Liver (tissue), 9 donors: ENCODE data around the gene SUGCT. TPM values are rescaled to one million over a fixed set of nuclear protein-coding genes. Genes with fewer than 3 reads are reported as not detected.
A peak's percentile ranks its signal among the peaks of the same experiment; 100 is the strongest.

Source experiments
- DNase-seq: peaks from one replicate; pipeline ENCODE4 v3.0.0-alpha.2; 2017; ENCODE audit warnings: low spot score
- H3K27ac ChIP-seq, 2 donors: one replicate each; pipeline ENCODE4 v1.7.0; 2013; ENCODE audit warnings: inconsistent platforms in 2 of 2, low read length in 2 of 2, control low read depth in 1 of 2, low read depth in 1 of 2, mild to moderate bottlenecking in 1 of 2
- H3K27me3 ChIP-seq, 4 donors: one replicate each; pipeline versions ENCODE4 v1.6.1 to v1.7.0; 2013; ENCODE audit warnings: low read length in 3 of 4, inconsistent platforms in 1 of 4, mild to moderate bottlenecking in 1 of 4, moderate library complexity in 1 of 4; ENCODE audit not compliant: control insufficient read depth in 4 of 4, insufficient read depth in 4 of 4
- H3K36me3 ChIP-seq, 4 donors: one replicate each; pipeline versions ENCODE4 v1.6.1 to v1.7.0; 2013; ENCODE audit warnings: low read length in 3 of 4, mild to moderate bottlenecking in 3 of 4, low read depth in 1 of 4, moderate library complexity in 1 of 4; ENCODE audit not compliant: control insufficient read depth in 4 of 4, insufficient read depth in 3 of 4
- H3K4me1 ChIP-seq, 4 donors: one replicate each; pipeline versions ENCODE4 v1.6.1 to v1.7.0; 2013; ENCODE audit warnings: low read length in 3 of 4, mild to moderate bottlenecking in 3 of 4, moderate library complexity in 1 of 4; ENCODE audit not compliant: control insufficient read depth in 4 of 4, insufficient read depth in 4 of 4
- H3K4me3 ChIP-seq, 3 donors: one replicate each; pipeline versions ENCODE4 v1.6.1 to v1.7.0; 2013; ENCODE audit warnings: low read length in 3 of 3, control low read depth in 1 of 3, low read depth in 1 of 3, mild to moderate bottlenecking in 1 of 3
- H3K9ac ChIP-seq, 2 donors: one replicate each; pipeline ENCODE4 v1.7.0; 2013; ENCODE audit warnings: low read length in 2 of 2, mild to moderate bottlenecking in 2 of 2, moderate library complexity in 2 of 2, control low read depth in 1 of 2, low read depth in 1 of 2
- H3K9me3 ChIP-seq, 4 donors: one replicate each; pipeline versions ENCODE4 v1.6.1 to v1.7.0; 2013; ENCODE audit warnings: low read length in 3 of 4; ENCODE audit not compliant: control insufficient read depth in 4 of 4
- ATF3 ChIP-seq: IDR thresholded peaks from 2 replicates; pipeline ENCODE4 v1.6.1; 2016; ENCODE audit warnings: antibody characterized with exemption
- CTCF ChIP-seq: fragments of 150-350 bp; IDR thresholded peaks from 2 replicates; pipeline ENCODE4 v1.5.1; 2017; ENCODE audit warnings: improper control_type of control experiment, low read depth, low read length; ENCODE audit not compliant: missing input control
- EGR1 ChIP-seq, 2 donors: IDR thresholded peaks; 2 replicates each; pipeline ENCODE4 v1.6.1; 2016 to 2018; ENCODE audit warnings: antibody characterized with exemption in 2 of 2, low read depth in 2 of 2
- FOXA1 ChIP-seq: IDR thresholded peaks from 2 replicates; pipeline ENCODE4 v1.6.1; 2016; ENCODE audit warnings: antibody characterized with exemption
- FOXA2 ChIP-seq: IDR thresholded peaks from 2 replicates; pipeline ENCODE4 v1.6.1; 2016; ENCODE audit warnings: antibody characterized with exemption
- GABPA ChIP-seq, 2 donors: IDR thresholded peaks in 1 of 2; conservative IDR thresholded peaks in 1 of 2; 2 replicates each; pipeline ENCODE4 v1.6.1; 2016; ENCODE audit warnings: antibody characterized with exemption in 2 of 2, mild to moderate bottlenecking in 1 of 2, moderate library complexity in 1 of 2
- HNF4A ChIP-seq, 2 donors: conservative IDR thresholded peaks; 2 replicates each; pipeline ENCODE4 v1.6.1; 2016; ENCODE audit warnings: antibody characterized with exemption in 2 of 2, mild to moderate bottlenecking in 2 of 2
- HNF4G ChIP-seq: IDR thresholded peaks from 2 replicates; pipeline ENCODE4 v1.6.1; 2016; ENCODE audit warnings: antibody characterized with exemption
- JUND ChIP-seq, 2 donors: IDR thresholded peaks; 2 replicates each; pipeline ENCODE4 v1.6.1; 2016; ENCODE audit warnings: antibody characterized with exemption in 2 of 2
- MAX ChIP-seq: IDR thresholded peaks from 2 replicates; pipeline ENCODE4 v1.6.1; 2016; ENCODE audit warnings: antibody characterized with exemption
- NR2F2 ChIP-seq: IDR thresholded peaks from 2 replicates; pipeline ENCODE4 v1.6.1; 2016; ENCODE audit warnings: antibody characterized with exemption
- RAD21 ChIP-seq, 2 donors: IDR thresholded peaks; 2 replicates each; pipeline ENCODE4 v1.6.1; 2016; ENCODE audit warnings: antibody characterized with exemption in 2 of 2, mild to moderate bottlenecking in 2 of 2
- REST ChIP-seq: IDR thresholded peaks from 2 replicates; pipeline ENCODE4 v1.6.1; 2016; ENCODE audit warnings: antibody characterized with exemption, mild to moderate bottlenecking
- RXRA ChIP-seq, 2 donors: IDR thresholded peaks; 2 replicates each; pipeline ENCODE4 v1.6.1; 2017 to 2018; ENCODE audit warnings: antibody characterized with exemption in 2 of 2, mild to moderate bottlenecking in 1 of 2
- SP1 ChIP-seq: IDR thresholded peaks from 2 replicates; pipeline ENCODE4 v1.6.1; 2018; ENCODE audit warnings: antibody characterized with exemption, mild to moderate bottlenecking
- TAF1 ChIP-seq: conservative IDR thresholded peaks from 2 replicates; pipeline ENCODE4 v1.6.1; 2016; ENCODE audit warnings: antibody characterized with exemption, mild to moderate bottlenecking
- YY1 ChIP-seq: IDR thresholded peaks from 2 replicates; pipeline ENCODE4 v1.6.1; 2016; ENCODE audit warnings: antibody characterized with exemption, mild to moderate bottlenecking
- ZBTB33 ChIP-seq: IDR thresholded peaks from 2 replicates; pipeline ENCODE4 v1.6.1; 2016; ENCODE audit warnings: antibody characterized with exemption
- WGBS: extraction: QIAGEN DNeasy Blood & Tissue Kit; methylation state at CpG from one replicate; pipeline ENCODE4 v1.1.7; 2013; 5-methylcytosine and 5-hydroxymethylcytosine counted together
- polyA plus RNA-seq, 2 donors: library from polyadenylated mRNA; stranded (reverse) in 1 of 2; unstranded in 1 of 2; fragments of 200-250 nt in 1 of 2; fragments of >200 nt in 1 of 2; fragmentation: Nextera tagmentation in 1 of 2; extraction: Ambion mirVana in 1 of 2; gene quantifications; one replicate each; pipeline versions ENCODE4 v1.2.1 to v1.2.3, GENCODE V29; 2013 to 2015
- total RNA-seq, 2 donors: library from RNA; depleted of rRNA; stranded (reverse); fragments of >200 nt; gene quantifications; one replicate each; pipeline ENCODE4 v1.2.3, GENCODE V29; 2014
- donor health status: healthy.
- donor health status: healthy.
- donor health status: healthy.
- donor health status: healthy.
- donor health status: healthy.

The SUGCT gene
- total and polyA plus RNA-seq, 4 donors = 6.2 to 11.9 (median 9.9) TPM

- Histone ChIP-seq H3K27me3 (no peaks in the 10 kb centered on the region), H3K4me1 (peaks cover 0 to 7% (median 4%) of the 10 kb centered on the region in 4 donors), H3K9me3 (no peaks in the 10 kb centered on the region), H3K36me3 (no peaks in the 10 kb centered on the region), H3K27ac (no peak overlapping the region), H3K4me3 (no peak overlapping the region), H3K9ac (no peak overlapping the region)
- no peak for DNase-seq
- TF ChIP-seq HNF4G = no peak
- no peak for TF ChIP-seq CTCF
- peak in 1 of 2 donors; percentile 49 for TF ChIP-seq EGR1 (IDR thresholded peaks at IDR 0.05; ENCODE audit: low read depth in 2 of 2)
- no peak for TF ChIP-seq GABPA (IDR thresholded peaks at IDR 0.05 in 1 of 2, conservative IDR thresholded peaks at IDR 0.05 in 1 of 2)
- TF ChIP-seq FOXA2 = peak; percentile 69
- TF ChIP-seq YY1 = peak; percentile 49
- no peak for TF ChIP-seq REST
- peak in 1 of 2 donors; percentile 62 for TF ChIP-seq RXRA (IDR thresholded peaks at IDR 0.05)
- TF ChIP-seq MAX = no peak
- no peak for TF ChIP-seq ATF3
- peak; percentile 22 to 48 for TF ChIP-seq HNF4A (conservative IDR thresholded peaks at IDR 0.05)
- no peak for TF ChIP-seq TAF1
- no peak for TF ChIP-seq ZBTB33
- no peak for TF ChIP-seq NR2F2
- peak; percentile 63 for TF ChIP-seq FOXA1
- peak in 1 of 2 donors; percentile 5 for TF ChIP-seq RAD21 (IDR thresholded peaks at IDR 0.05)
- TF ChIP-seq SP1 = peak; percentile 9
- TF ChIP-seq JUND (IDR thresholded peaks at IDR 0.05) = peak in 1 of 2 donors; percentile 52
- 45% methylated on average over 2 of the region's 2 CpGs for WGBS
These were observed 148.1 kb downstream of the SUGCT start for GRCh38 chr7:40282858-40283257.
